ENCODE data around the gene OR52B6.

Gene OR52B6

DNA sequence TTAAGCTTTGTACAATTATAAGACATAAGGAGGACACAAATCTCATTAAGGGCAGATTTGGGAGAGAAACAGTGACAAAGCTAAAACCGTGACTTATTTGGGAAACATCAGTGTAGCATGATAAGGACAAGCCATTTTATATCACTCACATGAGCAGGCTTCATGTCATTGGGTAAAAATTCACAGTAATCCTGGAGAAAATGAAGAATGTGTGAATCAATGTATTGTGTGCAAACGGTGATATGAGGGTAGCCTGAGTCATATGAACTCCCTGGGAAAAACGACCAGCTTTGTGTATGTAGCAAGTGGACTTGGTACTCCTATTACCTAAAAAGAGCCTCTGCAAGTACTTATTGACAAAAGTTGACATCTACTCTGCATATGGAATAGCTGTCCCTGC is 38.1 kb downstream of the OR52B6 start:
- POLR2A ChIA-PET = interaction anchor here (2.8 kb wide), 1 partner anchor 66 kb away, joined by 9 read pairs; the partner anchor contains the start of gene TRIM5
- CTCF ChIA-PET = interaction anchor here (0.9 to 5.8 kb wide), 3 partner anchors 12 to 20 kb away, joined by 3 to 29 read pairs (median 3); no protein-coding TSS in a partner anchor
- H3K4me3 ChIP-seq (ENCODE audit: low read depth, low read length) = no peak overlapping the region
- TF ChIP-seq, protein P1, sequence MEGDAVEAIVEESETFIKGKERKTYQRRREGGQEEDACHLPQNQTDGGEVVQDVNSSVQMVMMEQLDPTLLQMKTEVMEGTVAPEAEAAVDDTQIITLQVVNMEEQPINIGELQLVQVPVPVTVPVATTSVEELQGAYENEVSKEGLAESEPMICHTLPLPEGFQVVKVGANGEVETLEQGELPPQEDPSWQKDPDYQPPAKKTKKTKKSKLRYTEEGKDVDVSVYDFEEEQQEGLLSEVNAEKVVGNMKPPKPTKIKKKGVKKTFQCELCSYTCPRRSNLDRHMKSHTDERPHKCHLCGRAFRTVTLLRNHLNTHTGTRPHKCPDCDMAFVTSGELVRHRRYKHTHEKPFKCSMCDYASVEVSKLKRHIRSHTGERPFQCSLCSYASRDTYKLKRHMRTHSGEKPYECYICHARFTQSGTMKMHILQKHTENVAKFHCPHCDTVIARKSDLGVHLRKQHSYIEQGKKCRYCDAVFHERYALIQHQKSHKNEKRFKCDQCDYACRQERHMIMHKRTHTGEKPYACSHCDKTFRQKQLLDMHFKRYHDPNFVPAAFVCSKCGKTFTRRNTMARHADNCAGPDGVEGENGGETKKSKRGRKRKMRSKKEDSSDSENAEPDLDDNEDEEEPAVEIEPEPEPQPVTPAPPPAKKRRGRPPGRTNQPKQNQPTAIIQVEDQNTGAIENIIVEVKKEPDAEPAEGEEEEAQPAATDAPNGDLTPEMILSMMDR (IDR thresholded peaks at IDR 0.05; ENCODE audit: insufficient read depth, low read length, missing control alignments) = no peak
- peak; percentile 72 for DNase-seq (ENCODE audit: low read depth, low spot score)

DNA sequence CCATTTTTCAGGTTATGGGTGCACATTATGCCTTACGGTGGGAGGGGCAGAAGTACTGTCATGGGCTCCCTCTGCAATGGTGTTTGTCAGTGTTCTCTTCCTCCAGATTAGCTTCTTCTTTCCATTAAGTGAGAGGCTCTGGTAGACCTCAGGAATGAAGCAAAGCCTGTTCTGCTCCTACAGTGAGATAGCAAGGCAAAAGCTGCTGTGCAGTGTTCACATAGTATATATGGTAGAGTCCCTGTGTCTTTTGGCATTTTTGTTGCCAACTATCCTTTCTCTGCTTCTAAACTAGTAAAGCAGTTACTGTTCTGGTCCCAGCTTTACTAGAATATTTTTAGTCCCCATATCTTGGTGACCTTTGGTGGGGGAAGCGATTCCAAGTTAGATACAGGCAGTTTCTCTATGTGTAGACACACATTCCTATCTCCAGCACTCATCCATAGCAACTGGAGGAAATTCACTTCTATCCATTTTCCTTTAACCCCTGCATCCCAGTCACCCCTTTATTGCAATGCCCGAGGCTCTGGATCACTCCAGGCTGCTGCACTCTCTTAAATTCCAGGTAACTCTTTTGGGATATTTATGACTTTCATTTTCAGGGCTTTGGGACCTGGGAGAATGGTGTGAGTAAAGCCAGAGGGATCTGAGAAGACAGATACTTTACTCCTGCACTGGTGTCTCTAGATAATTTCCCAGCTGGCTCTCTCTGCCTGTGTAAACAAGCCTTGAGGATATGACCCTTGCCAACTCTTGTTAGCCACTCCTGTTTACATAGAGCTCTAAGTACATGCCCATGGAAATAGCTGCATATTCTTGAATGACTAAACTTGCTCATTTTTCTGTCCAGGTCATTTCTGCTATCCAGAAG is 40.2 kb downstream of the OR52B6 start:
- ChIA-PET POLR2A (interaction anchor here (0.6 to 2.8 kb wide), 4 partner anchors 15 to 614 kb away, joined by 3 to 9 read pairs (median 6); partner anchors contain the start of genes FHIP1B and TRIM5), CTCF (interaction anchor here (1.0 to 5.8 kb wide), 5 partner anchors 9 to 64 kb away, joined by 3 to 29 read pairs (median 4); partner anchors contain the start of gene TRIM5)
- H3K4me3 ChIP-seq (ENCODE audit: low read depth, low read length) = no peak overlapping the region; the same call in 1 of the 2 replicates
- TF ChIP-seq, protein P1 (IDR thresholded peaks at IDR 0.05; ENCODE audit: insufficient read depth, low read length, missing control alignments) = no peak
- DNase-seq (ENCODE audit: low read depth, low spot score) = peak; percentile 92

DNA sequence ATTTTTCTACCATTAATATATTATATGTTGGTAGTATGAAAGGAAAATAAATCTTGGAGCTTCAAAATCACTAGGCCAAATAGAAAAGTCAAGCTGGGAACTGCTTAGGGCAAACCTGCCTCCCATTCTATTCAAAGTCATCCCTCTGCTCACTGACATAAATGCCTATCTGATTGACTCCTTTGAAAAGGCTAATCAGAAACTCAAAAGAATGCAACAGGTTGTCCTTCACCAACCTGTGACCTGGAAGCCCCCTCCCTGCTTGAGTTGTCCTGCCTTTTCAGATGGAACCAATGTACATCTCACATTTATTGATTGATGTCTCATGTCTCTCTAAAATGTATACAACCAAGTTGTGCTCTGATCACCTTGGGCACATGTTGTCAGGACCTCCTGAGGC is 40.9 kb downstream of the OR52B6 start:
- no peak for DNase-seq (ENCODE audit: low read depth, low spot score)
- peak overlapping the region; percentile 4; the same call in 1 of the 2 replicates for H3K4me3 ChIP-seq (ENCODE audit: low read depth, low read length)
- ChIA-PET POLR2A (interaction anchor here (0.6 to 1.7 kb wide), 3 partner anchors 16 to 613 kb away, joined by 3 to 8 read pairs (median 3); partner anchors contain the start of gene FHIP1B), CTCF (interaction anchor here (0.7 to 5.8 kb wide), 5 partner anchors 9 to 63 kb away, joined by 3 to 29 read pairs (median 4); no protein-coding TSS in a partner anchor)
- TF ChIP-seq, protein P1 (IDR thresholded peaks at IDR 0.05; ENCODE audit: insufficient read depth, low read length, missing control alignments) = no peak

DNA sequence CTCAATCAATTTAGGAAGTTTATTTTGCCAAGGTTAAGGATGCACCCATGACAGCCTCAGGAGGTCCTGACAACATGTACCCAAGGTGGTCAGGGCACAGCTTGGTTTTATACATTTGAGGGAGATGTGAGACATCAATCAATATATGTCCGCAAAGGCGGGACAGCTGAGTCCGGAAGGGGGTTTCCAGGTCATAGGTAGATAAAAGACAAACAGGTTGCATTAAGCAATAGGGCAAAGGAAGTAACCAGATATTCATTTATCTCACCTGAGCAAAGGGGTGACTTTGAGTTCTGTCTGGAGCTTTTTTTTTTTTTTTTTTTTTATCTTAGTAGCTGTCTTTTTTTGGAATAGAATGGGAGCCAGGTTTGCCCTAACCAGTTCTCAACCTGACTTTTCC is 42.1 kb downstream of the OR52B6 start:
- CTCF ChIA-PET = interaction anchor here (5.8 kb wide), 1 partner anchor 21 kb away, joined by 29 read pairs; no protein-coding TSS in a partner anchor
- H3K4me3 ChIP-seq (ENCODE audit: low read depth, low read length) = no peak overlapping the region
- DNase-seq (ENCODE audit: low read depth, low spot score) = no peak
- TF ChIP-seq, protein P1 (IDR thresholded peaks at IDR 0.05; ENCODE audit: insufficient read depth, low read length, missing control alignments) = no peak
- POLR2A ChIA-PET = no interaction called here

DNA sequence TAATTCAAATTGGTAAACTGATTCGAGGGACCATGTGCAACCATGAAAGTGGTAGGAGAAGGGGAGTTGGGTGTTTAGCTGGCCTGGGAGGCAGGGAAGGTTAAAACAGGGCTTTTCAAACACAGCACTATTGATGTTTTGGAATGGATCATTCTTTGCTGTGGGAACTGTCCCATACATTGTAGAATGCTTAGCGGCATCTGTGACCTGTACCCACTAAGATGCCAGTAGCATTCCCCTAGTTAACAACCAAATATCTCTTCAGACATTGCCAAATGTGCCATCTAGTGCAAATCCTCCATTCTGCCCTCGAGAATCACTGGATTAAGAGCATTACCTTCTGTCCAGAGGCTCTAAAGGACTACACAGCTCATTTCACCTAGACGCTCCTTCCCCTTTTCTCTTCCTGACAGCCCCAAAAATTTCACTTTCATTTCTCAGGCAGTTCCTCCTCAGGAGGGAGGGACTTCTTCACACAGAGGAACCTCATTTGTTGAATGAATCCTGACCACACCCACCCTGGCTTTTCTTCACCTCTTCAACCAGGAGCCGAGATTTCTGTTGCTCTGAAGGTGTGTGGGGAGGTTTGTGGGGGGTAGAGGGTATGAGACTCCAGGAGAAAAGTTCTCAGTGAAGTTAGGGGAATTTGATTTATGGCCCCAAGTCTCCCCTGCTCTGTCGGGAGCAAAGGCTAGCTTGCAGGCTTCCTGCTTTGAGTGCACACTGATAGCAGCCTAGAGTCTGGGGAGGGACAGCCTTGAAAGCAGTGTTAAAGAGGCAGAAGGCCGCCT is 44.0 kb downstream of the OR52B6 start, which contains the start of gene TRIM34:
Gene TRIM34, plus strand, starts transcription at position 513 of the 791 bp plus-strand sequence. CDS start 7,331 bp downstream, outside the sequence.
- TF ChIP-seq, protein P1 (IDR thresholded peaks at IDR 0.05; ENCODE audit: insufficient read depth, low read length, missing control alignments) = no peak
- peak within 1 kb of the TSS; percentile 65 for H3K4me3 ChIP-seq (ENCODE audit: low read depth, low read length)
- POLR2A ChIA-PET = no interaction called here
- no peak for DNase-seq (ENCODE audit: low read depth, low spot score)
- CTCF ChIA-PET = no interaction called here

Measured in AG04449 (cell line).